Activated CD8-positive, alpha-beta memory T cell treated with anti-CD3 and anti-CD28 coated beads, Interleukin-2, amount 50 U/mL, for 24 hours (primary cell): Measurements from ENCODE around the gene DSCAM.

Experiments used
- DNase-seq: peaks from one replicate; pipeline ENCODE4 v3.0.0-alpha.2; 2020; ENCODE audit errors: extremely low read depth

DSCAM gene

DNA sequence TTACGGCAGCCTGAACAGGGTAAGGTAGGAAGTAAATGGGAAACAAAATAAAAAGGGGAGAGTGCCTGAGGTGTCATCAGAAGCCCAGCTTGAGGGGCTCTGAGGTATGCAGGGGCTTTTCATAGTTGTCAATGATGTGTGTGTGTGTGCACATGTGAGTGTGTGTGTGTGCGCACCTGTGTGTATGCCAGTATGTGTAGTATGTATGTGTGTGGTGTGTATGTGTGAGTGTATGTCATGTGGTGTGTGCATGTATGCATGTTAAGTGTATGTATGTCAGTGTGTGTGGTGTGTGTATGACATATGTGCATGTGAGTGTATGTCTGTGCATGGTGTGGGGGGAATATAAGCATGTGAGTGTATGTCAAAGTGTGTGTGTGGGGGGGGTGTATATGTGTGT is 184.1 kb downstream of the DSCAM start:
- DNase-seq, result no peak

- no peak for DNase-seq
Observed at GRCh38 chr21:40660461-40660860, 186.5 kb downstream of the DSCAM start.

GRCh38 chr21:40658311-40658710 is 188.6 kb downstream of the DSCAM start:
- DNase-seq, result no peak

DNA sequence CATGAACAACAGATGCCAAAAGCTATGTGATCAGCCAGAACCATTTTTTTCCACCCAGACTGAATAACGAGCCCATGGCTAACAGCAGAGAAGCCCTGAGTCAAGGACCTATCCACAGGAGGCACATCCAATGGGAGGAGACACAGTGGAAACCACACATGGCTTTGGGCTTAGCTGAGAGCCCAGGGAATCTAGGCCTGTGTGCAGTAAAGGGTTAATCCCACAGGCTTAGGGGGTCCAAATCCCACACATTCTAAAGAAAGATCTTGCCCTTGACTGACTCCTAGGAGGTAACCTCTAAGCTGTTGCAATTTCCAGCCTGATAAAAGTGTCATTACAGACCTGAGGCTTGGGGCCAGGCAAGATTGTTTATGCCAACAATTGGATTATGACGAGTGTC is 194.5 kb downstream of the DSCAM start:
- DNase-seq, result no peak

GRCh38 chr21:40647706-40648105 is 199.3 kb downstream of the DSCAM start:
- DNase-seq, result no peak

DNA sequence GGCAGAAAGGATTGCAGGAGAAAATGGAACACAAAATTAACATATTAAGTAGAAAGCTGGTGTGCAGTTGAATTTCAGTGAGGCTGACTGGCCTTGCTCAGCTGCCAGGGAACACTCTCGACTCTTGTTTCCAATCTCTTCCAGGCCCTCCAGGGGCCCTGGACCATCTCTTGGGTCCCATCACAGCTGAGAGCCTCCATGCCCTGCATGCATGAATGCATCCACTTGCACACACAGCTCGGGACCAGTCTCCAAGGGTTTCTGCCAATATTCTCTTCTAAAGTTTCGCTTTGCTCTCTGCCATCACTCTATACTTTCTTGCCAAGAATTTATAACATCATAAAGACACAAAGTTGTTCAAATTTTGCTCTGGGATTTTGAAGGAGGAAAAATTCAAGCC is 200.3 kb downstream of the DSCAM start:
- no peak for DNase-seq

DNA sequence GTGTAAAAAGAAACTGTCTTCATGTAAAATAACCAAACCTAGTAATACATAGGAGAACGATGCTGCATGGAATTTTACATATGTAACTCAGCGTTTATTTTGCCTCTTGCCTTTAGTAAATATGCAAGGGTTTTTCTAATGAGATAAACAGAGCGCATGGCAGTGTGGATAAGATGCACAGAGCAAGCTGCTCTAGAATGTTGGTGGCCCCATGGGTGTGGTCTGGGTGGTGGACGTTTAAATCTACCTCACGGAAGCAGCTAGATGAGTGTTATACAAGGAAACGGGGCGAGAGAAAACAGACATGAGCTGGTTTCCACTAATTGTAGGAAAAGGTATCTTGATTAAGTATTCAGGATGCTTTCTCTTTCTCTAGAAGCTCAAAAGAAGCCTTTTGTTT is 205.9 kb downstream of the DSCAM start:
- no peak for DNase-seq

- DNase-seq, result no peak
Observed at GRCh38 chr21:40640266-40640789, 206.6 kb downstream of the DSCAM start.

- DNase-seq, result no peak
Observed at GRCh38 chr21:40639616-40640194, 207.3 kb downstream of the DSCAM start.

- DNase-seq, result no peak
Observed at GRCh38 chr21:40638466-40639251, 208.3 kb downstream of the DSCAM start.

- DNase-seq, result no peak
Observed at GRCh38 chr21:40636026-40636425, 210.9 kb downstream of the DSCAM start.

DNA sequence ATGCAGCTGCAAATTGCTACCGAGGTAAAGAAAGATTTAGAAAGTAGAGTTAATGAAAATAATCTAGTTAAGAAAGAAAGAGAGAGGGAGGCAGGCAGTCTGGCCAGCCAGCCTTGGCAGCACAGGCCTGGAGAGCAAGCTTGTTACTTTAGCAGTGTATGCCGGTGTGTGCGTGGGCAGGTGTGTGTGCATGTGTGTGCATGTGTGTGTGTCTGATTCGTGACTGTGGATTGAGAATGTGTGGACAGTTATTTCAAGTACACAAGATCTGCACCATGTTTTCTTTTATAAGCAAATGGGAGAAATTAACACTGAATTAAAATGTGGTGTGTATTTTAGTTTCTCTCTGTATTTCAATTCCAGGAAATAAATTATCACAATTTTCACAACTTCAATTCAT is 211.6 kb downstream of the DSCAM start:
- no peak for DNase-seq

DNA sequence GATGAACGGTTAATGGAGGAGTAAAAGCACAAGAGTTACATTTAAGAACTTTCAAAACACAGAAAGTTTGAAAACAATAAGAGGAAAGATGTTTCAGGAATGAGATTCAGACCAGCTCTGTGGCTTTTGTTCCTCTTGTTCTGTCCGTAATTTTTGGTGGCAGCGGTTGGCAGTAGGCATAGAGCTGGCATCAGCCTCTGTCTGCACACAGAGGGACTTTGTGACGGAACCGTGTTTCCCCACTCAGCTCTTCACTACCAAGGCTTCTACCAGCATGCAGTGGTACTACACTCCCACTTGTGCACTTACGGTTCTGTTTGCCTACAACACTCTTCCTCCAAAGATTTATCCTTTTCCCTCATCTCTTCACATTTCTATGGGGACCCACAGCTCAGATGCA is 212.8 kb downstream of the DSCAM start:
- DNase-seq, result no peak

GRCh38 chr21:40633048-40633447 is 213.9 kb downstream of the DSCAM start:
- no peak for DNase-seq

DNA sequence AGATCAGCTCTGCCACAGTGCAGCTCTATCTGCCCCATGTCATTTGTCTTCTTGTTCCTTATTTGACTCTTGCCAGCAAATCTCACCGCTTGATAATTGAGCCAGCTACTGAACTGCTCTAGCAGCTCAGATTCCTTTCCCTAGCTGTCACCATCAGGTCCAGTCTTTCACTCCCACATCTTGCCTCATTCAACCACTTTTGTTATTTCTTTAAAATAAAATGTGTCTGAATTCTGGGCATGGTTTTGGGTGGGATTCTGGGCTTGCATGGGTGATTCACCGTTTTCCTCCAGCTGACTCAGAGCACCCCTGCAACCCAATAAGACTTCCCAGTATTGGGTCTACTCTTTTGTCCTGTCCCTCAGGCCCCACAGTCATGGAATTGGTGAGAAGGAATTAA is 215.7 kb downstream of the DSCAM start:
- no peak for DNase-seq

- DNase-seq, result no peak
Observed at GRCh38 chr21:40625991-40626390, 221.0 kb downstream of the DSCAM start.

GRCh38 chr21:40623528-40623927 is 223.4 kb downstream of the DSCAM start:
- no peak for DNase-seq

DNA sequence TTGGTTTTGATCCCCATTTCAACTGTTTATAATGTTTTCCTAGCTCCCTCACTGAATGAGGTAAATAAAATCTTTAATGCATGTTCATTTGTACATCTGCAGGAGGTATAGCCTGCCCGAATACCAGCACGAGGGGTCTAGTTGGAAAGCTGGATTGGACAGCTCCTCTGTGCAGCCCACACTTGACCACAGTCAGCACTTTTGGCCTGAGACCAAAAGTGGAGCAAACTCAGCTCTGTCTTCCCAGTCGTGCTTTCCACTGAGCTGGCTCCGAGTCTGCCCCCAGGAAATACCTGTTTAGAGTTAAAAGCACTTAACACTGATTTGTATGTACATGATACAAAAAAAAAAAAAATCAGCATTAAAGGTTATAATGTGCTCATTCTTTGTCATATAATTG is 224.4 kb downstream of the DSCAM start:
- no peak for DNase-seq

DNA sequence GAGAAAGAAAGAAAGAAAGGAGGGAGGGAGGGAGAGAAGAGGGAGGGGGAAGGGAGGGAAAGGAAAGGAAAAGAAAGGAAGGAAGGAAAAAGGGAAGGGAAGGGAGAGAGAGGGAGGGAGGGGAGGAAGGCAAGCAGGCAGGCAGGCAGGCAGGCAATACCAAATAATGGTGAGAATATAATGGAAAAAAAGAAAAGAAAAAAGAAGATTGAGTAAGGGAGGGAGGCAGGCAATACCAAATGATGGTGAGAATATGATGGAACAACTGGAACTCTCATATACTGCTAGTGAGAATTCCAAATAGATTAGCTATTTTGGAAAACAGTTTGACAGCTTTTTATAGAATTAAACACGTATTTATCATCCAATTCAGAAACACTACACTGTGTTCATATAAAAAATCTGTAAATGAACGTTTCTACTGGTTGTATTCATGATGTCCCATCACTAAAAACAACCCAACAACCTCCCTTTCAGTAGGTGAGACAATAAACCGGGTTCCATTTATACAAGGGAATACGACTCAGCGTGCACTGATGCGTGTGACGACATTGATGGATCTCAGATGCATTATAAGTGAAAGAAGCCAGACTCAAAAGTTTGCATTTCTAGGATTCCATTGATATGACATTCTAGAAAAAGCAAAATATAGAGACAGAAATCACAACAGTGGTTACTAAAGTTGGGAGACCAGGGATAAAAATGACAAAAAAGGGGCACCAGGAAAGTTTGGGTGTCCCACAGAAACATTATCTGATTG is 226.4 kb downstream of the DSCAM start:
- DNase-seq, result no peak

GRCh38 chr21:40618191-40618973 is 228.6 kb downstream of the DSCAM start:
- DNase-seq, result no peak

DNA sequence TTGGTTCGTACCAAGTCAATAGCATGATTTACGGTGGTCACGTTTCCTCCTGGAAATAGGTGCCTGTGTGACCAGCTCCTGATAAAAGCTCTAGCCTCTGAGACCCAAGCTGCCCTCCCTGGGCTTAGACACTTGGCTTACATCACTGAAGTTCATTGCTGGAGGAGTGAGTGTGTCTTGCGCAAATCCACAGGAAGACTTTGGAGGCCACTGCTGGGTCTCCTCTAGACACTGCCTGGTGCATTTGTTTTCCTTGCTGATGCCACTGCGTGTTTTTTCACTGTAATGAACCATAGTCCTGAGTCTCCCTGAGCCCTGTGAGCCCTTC is 230.6 kb downstream of the DSCAM start:
- DNase-seq, result no peak
